ENCODE measurements around the gene RPTOR.

The RPTOR gene

GRCh38 chr17:80889231-80890195 lies 344.9 kb downstream of the RPTOR start:
- H3K9me3 ChIP-seq (ENCODE audit: control insufficient read depth in 5 of 5, low read length in 5 of 5) = no peaks in the 10 kb centered on the region
- no peaks in the 10 kb centered on the region for H3K27me3 ChIP-seq (ENCODE audit: control insufficient read depth in 5 of 5, insufficient read depth in 4 of 5, low read length in 5 of 5)
- no peak overlapping the region for H3K27ac ChIP-seq (ENCODE audit: low read depth, low read length)
- H3K36me3 ChIP-seq (ENCODE audit: control insufficient read depth in 5 of 5, insufficient read depth in 5 of 5, low read length in 5 of 5) = peaks cover 0 to 65% (median 55%) of the 10 kb centered on the region in 5 donors
- no peak overlapping the region for H3K9ac ChIP-seq (ENCODE audit: low read length in 5 of 5)
- H3K4me1 ChIP-seq (ENCODE audit: control insufficient read depth in 5 of 5, insufficient read depth in 5 of 5, low read length in 5 of 5) = peaks cover 0 to 12% (median 3%) of the 10 kb centered on the region in 5 donors
- no peak overlapping the region for H3K4me3 ChIP-seq (ENCODE audit: low read depth in 1 of 5, low read length in 5 of 5)

- H3K27me3 ChIP-seq (ENCODE audit: control insufficient read depth in 5 of 5, insufficient read depth in 4 of 5, low read length in 5 of 5) = no peaks in the 10 kb centered on the region
- peaks cover 0 to 62% (median 52%) of the 10 kb centered on the region in 5 donors for H3K36me3 ChIP-seq (ENCODE audit: control insufficient read depth in 5 of 5, insufficient read depth in 5 of 5, low read length in 5 of 5)
- H3K4me3 ChIP-seq (ENCODE audit: low read depth in 1 of 5, low read length in 5 of 5) = no peak overlapping the region
- H3K4me1 ChIP-seq (ENCODE audit: control insufficient read depth in 5 of 5, insufficient read depth in 5 of 5, low read length in 5 of 5) = peaks cover 0 to 12% (median 3%) of the 10 kb centered on the region in 5 donors
- no peaks in the 10 kb centered on the region for H3K9me3 ChIP-seq (ENCODE audit: control insufficient read depth in 5 of 5, low read length in 5 of 5)
- H3K9ac ChIP-seq (ENCODE audit: low read length in 5 of 5) = no peak overlapping the region
- H3K27ac ChIP-seq (ENCODE audit: low read depth, low read length) = peak overlapping the region; percentile 63
Measured at GRCh38 chr17:80890196-80890920, 345.7 kb downstream of the RPTOR start.

- Histone ChIP-seq H3K9ac (ENCODE audit: low read length in 5 of 5) (no peak overlapping the region), H3K4me3 (ENCODE audit: low read depth in 1 of 5, low read length in 5 of 5) (no peak overlapping the region), H3K9me3 (ENCODE audit: control insufficient read depth in 5 of 5, low read length in 5 of 5) (no peaks in the 10 kb centered on the region), H3K27ac (ENCODE audit: low read depth, low read length) (peak overlapping the region; percentile 63), H3K36me3 (ENCODE audit: control insufficient read depth in 5 of 5, insufficient read depth in 5 of 5, low read length in 5 of 5) (peaks cover 0 to 64% (median 53%) of the 10 kb centered on the region in 5 donors), H3K4me1 (ENCODE audit: control insufficient read depth in 5 of 5, insufficient read depth in 5 of 5, low read length in 5 of 5) (peaks cover 0 to 12% (median 3%) of the 10 kb centered on the region in 5 donors), H3K27me3 (ENCODE audit: control insufficient read depth in 5 of 5, insufficient read depth in 4 of 5, low read length in 5 of 5) (no peaks in the 10 kb centered on the region)
Measured at GRCh38 chr17:80890921-80891396, 346.3 kb downstream of the RPTOR start.

GRCh38 chr17:80891397-80892018 lies 346.9 kb downstream of the RPTOR start:
- no peaks in the 10 kb centered on the region for H3K9me3 ChIP-seq (ENCODE audit: control insufficient read depth in 5 of 5, low read length in 5 of 5)
- H3K4me1 ChIP-seq (ENCODE audit: control insufficient read depth in 5 of 5, insufficient read depth in 5 of 5, low read length in 5 of 5) = peaks cover 0 to 12% (median 3%) of the 10 kb centered on the region in 5 donors
- no peak overlapping the region for H3K9ac ChIP-seq (ENCODE audit: low read length in 5 of 5)
- peak overlapping the region; percentile 63 for H3K27ac ChIP-seq (ENCODE audit: low read depth, low read length)
- H3K27me3 ChIP-seq (ENCODE audit: control insufficient read depth in 5 of 5, insufficient read depth in 4 of 5, low read length in 5 of 5) = no peaks in the 10 kb centered on the region
- H3K36me3 ChIP-seq (ENCODE audit: control insufficient read depth in 5 of 5, insufficient read depth in 5 of 5, low read length in 5 of 5) = peaks cover 0 to 63% (median 50%) of the 10 kb centered on the region in 5 donors
- no peak overlapping the region for H3K4me3 ChIP-seq (ENCODE audit: low read depth in 1 of 5, low read length in 5 of 5)

- Histone ChIP-seq H3K9me3 (ENCODE audit: control insufficient read depth in 5 of 5, low read length in 5 of 5) (no peaks in the 10 kb centered on the region), H3K27ac (ENCODE audit: low read depth, low read length) (peak overlapping the region; percentile 63), H3K36me3 (ENCODE audit: control insufficient read depth in 5 of 5, insufficient read depth in 5 of 5, low read length in 5 of 5) (peaks cover 0 to 63% (median 47%) of the 10 kb centered on the region in 5 donors), H3K4me1 (ENCODE audit: control insufficient read depth in 5 of 5, insufficient read depth in 5 of 5, low read length in 5 of 5) (peaks cover 0 to 12% (median 3%) of the 10 kb centered on the region in 5 donors), H3K4me3 (ENCODE audit: low read depth in 1 of 5, low read length in 5 of 5) (no peak overlapping the region), H3K9ac (ENCODE audit: low read length in 5 of 5) (no peak overlapping the region), H3K27me3 (ENCODE audit: control insufficient read depth in 5 of 5, insufficient read depth in 4 of 5, low read length in 5 of 5) (no peaks in the 10 kb centered on the region)
Measured at GRCh38 chr17:80892019-80892855, 347.6 kb downstream of the RPTOR start.

- Histone ChIP-seq H3K9ac (ENCODE audit: low read length in 5 of 5) (no peak overlapping the region), H3K4me1 (ENCODE audit: control insufficient read depth in 5 of 5, insufficient read depth in 5 of 5, low read length in 5 of 5) (peaks cover 0 to 12% (median 3%) of the 10 kb centered on the region in 5 donors), H3K27ac (ENCODE audit: low read depth, low read length) (no peak overlapping the region), H3K4me3 (ENCODE audit: low read depth in 1 of 5, low read length in 5 of 5) (no peak overlapping the region), H3K36me3 (ENCODE audit: control insufficient read depth in 5 of 5, insufficient read depth in 5 of 5, low read length in 5 of 5) (peaks cover 0 to 66% (median 47%) of the 10 kb centered on the region in 5 donors), H3K27me3 (ENCODE audit: control insufficient read depth in 5 of 5, insufficient read depth in 4 of 5, low read length in 5 of 5) (no peaks in the 10 kb centered on the region), H3K9me3 (ENCODE audit: control insufficient read depth in 5 of 5, low read length in 5 of 5) (no peaks in the 10 kb centered on the region)
Measured at GRCh38 chr17:80892900-80893603, 348.4 kb downstream of the RPTOR start.

- no peak overlapping the region for H3K27ac ChIP-seq (ENCODE audit: low read depth, low read length)
- no peaks in the 10 kb centered on the region for H3K9me3 ChIP-seq (ENCODE audit: control insufficient read depth in 5 of 5, low read length in 5 of 5)
- peaks cover 0 to 12% (median 3%) of the 10 kb centered on the region in 5 donors for H3K4me1 ChIP-seq (ENCODE audit: control insufficient read depth in 5 of 5, insufficient read depth in 5 of 5, low read length in 5 of 5)
- H3K27me3 ChIP-seq (ENCODE audit: control insufficient read depth in 5 of 5, insufficient read depth in 4 of 5, low read length in 5 of 5) = no peaks in the 10 kb centered on the region
- peaks cover 0 to 64% (median 49%) of the 10 kb centered on the region in 5 donors for H3K36me3 ChIP-seq (ENCODE audit: control insufficient read depth in 5 of 5, insufficient read depth in 5 of 5, low read length in 5 of 5)
- no peak overlapping the region for H3K4me3 ChIP-seq (ENCODE audit: low read depth in 1 of 5, low read length in 5 of 5)
- no peak overlapping the region for H3K9ac ChIP-seq (ENCODE audit: low read length in 5 of 5)
Measured at GRCh38 chr17:80893604-80894438, 349.2 kb downstream of the RPTOR start.

- Histone ChIP-seq H3K9me3 (ENCODE audit: control insufficient read depth in 5 of 5, low read length in 5 of 5) (no peaks in the 10 kb centered on the region), H3K4me1 (ENCODE audit: control insufficient read depth in 5 of 5, insufficient read depth in 5 of 5, low read length in 5 of 5) (peaks cover 0 to 12% (median 3%) of the 10 kb centered on the region in 5 donors), H3K4me3 (ENCODE audit: low read depth in 1 of 5, low read length in 5 of 5) (no peak overlapping the region), H3K27ac (ENCODE audit: low read depth, low read length) (no peak overlapping the region), H3K9ac (ENCODE audit: low read length in 5 of 5) (no peak overlapping the region), H3K36me3 (ENCODE audit: control insufficient read depth in 5 of 5, insufficient read depth in 5 of 5, low read length in 5 of 5) (peaks cover 0 to 67% (median 50%) of the 10 kb centered on the region in 5 donors), H3K27me3 (ENCODE audit: control insufficient read depth in 5 of 5, insufficient read depth in 4 of 5, low read length in 5 of 5) (no peaks in the 10 kb centered on the region)
Measured at GRCh38 chr17:80894439-80894721, 349.7 kb downstream of the RPTOR start.

Measured in subcutaneous abdominal adipose tissue (tissue), 5 donors.